GM19324 (cell line): ENCODE measurements around the gene ARHGAP40.

Experiments used
- ATAC-seq: cut with Tn5 transposase; IDR thresholded peaks from one replicate; pipeline ENCODE4 v1.9.1; 2021; ENCODE audit warnings: mild to moderate bottlenecking, moderate library complexity; ENCODE audit not compliant: unreplicated experiment, low FRiP score

ARHGAP40 gene

DNA sequence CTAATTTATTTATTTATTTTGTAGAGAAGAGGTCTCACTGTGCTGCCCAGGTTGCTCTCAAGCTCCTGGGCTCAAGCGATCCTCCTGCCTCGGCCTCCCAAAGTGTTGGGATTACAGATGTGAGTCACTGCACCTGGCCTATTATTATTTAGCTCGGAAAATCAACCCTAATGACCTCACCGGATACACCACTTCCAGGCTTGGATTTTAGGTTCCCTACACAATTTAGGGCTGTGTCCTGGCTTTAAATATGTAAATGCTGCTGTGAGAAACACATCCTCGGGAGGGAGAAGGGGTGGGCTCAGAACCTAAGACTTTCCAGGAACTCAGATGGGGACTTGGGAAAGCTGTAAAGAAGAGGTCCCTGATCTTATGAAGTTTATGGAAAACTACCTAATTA lies 71.7 kb downstream of the ARHGAP40 start:
- no peak for ATAC-seq

DNA sequence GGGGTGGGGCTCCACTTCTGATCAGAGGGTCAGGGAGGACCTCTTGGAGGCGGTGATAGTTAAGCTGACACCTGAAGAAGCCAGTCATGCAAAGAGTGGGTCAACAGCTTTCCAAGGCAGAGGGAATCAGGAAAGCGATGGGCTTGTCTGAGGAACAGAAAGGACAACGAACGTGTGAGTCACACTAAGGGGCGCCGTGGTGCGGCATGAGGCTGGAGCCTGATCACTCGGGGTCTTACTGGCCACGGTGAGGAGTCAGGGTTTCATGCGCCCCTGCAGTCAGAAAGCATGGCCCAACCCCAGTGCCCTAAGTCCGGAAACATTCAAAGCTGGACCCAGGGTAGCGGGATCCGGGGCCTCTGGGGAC lies 72.1 kb downstream of the ARHGAP40 start:
- no peak for ATAC-seq

DNA sequence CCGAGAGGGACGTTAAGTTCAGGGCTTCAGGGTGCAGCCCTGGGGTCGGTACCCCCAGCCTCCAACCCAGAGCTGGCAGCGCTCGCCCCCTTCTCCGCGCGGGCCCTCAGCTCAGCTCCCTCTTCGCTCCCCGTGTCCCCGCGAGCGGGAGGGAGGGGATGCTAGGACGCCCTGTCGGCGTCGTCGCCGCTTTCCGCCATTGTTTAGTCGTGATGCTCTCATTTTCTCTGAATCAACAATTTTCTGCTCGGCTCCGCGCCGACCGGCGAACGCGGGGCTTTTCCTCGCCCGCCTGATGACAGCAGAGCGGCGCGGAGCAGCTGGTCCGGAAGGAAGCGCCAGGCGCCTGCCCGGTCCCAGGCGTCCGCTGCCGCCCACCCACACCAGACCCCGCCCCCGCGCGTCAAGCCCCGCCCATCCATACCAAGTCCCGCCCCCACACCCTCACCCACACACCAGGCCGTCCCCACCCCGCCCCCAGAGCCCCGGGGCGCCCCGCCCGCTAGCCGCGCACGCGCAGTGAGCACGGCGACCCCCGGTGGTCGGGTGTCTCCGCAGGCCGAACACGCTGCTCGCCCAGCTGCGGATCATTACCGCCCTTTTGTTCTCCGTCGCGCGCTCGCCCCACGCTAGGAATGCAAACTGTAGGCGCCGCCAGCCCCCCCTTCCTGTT lies 72.6 kb downstream of the ARHGAP40 start:
- ATAC-seq, result no peak

DNA sequence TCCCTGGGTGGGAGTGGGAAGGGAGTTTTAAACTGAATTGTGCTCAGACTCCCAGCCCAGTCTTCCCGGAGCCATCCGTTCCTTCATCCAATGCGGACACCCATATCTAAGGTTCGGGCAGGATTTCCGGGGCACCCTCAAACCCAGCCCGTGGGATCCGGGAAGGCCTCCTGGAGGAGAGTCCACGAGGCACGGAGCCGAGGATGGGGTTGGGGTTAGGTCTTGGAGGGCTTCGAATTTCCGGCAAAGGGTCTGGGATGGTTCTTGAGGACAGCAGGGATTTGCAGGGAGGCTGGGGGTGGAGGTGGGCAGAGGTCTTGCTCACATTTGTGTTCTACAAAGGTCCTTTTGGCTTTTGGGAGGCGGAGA lies 73.1 kb downstream of the ARHGAP40 start:
- ATAC-seq, result no peak

DNA sequence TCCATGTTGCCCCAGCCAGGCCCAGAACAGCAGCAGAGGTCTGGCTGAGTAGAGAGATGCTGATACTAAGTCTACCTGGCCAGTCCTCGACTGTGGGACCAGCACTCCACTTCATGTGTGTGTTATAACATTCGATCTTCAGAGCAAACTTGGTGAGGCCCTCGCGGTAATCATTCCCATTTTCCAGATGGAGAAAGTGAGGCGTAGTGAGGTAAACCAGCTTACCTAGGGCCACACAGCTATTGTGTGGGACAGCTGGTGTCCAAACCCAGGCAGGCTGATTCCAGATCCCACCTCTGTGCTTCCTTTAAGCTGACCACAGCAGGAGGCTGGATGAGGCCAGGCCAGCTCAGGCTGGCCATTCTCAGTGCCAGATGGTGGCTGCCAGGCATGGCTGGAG lies 75.0 kb downstream of the ARHGAP40 start:
- ATAC-seq, result no peak

DNA sequence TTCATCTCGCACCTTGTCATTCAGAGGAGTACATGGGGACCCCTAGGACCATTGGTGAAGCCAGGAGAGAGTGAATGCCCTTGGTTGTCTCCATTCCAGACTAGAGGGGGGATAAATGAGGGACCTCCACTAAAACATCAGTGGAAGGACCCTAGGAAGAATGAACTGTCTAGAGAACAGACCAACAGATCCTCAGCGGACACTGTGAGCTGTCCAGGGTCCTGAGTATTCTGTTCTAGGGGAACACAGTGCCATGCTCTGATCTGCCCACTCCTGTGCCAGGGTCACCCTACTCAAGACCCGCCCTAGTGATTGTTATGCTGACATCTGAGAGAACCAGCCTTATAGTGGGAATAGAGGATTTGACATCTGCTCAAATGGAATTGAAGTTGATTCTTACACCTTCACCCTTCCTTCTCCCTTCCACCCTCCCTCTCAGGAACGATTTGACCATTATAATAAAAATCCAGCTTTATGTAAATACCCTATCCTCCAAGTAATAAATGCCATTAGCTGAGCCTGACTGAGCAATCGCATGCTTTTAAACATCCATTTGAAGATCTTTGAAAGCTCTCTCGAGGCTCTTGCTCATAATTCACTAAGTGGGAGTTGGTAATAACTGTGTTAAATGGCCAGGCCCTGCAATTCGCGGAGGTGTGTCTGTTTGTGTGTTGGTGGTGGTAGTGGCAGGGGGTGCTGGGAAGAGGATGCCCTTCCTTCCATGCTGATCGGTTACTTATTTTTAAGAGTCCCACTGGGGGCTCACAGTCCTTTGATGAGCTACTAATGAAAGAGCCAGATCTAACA lies 79.1 kb downstream of the ARHGAP40 start:
- no peak for ATAC-seq

DNA sequence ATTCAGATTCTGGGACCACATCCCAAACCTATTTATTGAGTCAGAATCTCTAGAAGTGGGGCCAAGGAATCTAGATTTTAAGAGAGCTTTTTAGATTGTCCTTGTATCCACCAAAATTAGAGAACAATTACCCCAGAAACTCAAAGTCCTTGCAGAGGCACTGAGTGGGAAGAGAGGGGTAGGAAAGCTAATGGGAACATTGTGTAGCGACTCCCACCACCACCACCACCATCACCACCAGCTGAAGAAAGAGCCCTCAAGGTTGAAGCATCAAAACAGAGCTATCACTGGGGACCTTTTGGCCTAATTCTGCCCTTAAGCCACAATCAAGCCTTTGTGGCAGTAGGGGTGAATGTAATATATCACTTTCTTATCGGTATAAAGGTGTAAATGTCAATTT lies 83.7 kb downstream of the ARHGAP40 start:
- ATAC-seq, result no peak

DNA sequence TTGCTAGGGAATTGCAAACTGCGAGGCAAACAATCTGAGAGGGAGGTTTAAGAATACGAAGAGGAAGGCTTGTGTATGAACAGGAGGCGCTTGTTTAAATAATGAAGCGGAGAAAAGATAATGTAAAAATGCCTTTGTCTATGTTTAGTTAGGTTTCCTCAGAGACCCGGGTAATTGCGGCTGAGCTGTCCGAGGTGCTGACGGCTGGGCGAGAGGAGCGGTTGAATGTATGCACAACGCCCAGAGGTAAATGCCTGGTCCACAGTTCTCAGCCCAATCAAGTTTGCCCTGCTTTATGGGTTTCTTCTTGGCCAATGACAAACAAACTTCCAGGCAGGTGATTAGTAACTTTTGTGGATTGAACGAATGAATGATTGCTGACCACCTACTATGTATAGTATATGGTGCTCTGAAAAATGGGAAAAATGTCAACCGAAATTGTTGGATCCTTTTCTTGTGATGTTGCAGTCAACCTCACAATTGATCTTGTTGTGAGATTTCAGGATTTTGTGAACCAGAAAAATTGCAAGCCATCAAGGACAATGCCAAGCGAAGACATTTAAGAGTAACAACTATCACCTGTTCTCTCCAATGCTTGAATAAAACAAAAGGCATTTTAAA lies 84.4 kb downstream of the ARHGAP40 start:
- ATAC-seq, result no peak

DNA sequence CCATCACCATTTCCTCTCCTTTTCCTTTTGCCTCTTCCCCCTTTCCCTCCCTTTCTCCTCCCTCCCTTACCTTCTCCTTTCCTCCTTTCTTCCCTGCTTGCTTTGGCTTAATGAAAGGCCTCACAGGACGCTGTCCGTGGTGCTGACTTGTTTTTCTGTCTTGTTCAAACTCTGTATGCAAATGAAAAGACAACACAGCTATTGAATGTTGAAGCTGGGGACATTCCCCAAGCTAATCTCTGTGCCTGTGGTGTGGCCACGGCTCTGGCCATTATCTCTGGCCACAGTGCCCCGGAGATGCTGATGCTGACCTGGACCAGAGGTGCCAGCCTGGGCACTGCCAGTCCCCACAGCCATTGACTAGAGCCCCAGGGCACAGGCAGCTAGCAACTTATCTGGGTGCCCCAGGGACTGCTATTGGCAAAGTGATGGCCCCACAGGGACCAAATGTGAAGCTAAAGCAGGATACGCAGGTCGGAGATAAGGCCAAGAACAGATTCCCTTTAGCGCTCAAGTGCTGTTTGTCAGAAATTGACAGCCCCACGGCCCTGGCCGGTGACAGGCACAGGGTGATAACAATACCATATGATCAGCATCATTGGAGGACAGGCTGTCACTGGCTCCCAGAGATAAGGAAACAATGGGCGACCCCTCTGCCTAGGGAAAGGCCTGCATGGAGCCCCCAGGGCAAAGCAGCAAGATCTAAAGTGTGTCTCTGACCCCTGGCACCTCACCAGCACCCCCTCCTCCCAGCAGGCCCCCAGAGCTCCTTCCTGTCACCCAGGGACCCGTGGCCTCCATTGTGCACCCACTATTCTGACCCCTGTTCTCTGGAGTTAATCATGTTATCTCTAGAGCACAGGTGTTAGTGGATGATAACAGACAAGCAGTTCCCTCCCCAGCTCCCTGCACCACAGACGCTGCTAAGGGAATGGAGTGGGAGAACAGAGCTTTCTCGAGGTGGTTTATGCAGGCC lies 91.1 kb downstream of the ARHGAP40 start:
- ATAC-seq, result no peak

DNA sequence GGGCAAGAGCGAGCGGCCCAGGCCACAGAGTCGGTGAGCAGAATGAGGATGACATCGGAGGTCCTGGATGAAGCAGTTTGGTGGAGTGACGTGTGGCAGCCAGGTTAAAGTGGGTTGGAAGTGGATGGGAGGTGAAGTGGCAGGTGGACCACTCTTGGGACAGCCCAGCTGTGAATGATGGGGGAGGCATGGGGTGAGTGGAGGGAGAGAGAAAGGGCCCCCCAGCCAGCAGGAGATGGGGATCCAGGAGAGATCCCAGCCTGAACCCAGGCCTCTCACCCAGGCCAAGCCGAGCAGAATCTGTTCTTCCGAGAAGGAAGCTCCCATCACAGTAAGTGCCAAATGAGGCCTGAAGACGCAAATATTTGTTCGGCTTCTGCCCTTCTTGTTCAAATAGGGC lies 95.7 kb downstream of the ARHGAP40 start:
- ATAC-seq, result no peak

DNA sequence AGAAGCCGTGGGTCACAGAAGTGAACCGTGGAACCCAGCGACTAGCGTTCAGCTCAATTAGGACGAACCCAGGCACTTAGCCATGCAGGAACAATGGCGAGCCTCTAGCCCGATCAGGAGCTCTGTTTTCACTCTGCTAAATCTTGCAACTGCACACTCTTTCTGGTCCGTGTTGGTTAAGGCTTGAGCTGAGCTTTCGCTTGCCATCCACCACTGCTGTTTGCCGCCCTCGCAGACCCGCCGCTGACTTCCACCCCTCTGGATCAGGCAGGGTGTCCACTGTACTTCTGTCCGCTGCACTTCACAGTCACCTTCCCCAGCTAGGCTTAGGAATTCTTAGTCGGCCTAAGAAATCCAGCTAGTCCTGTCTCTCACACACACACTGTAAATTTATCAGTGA lies 96.9 kb downstream of the ARHGAP40 start:
- no peak for ATAC-seq

DNA sequence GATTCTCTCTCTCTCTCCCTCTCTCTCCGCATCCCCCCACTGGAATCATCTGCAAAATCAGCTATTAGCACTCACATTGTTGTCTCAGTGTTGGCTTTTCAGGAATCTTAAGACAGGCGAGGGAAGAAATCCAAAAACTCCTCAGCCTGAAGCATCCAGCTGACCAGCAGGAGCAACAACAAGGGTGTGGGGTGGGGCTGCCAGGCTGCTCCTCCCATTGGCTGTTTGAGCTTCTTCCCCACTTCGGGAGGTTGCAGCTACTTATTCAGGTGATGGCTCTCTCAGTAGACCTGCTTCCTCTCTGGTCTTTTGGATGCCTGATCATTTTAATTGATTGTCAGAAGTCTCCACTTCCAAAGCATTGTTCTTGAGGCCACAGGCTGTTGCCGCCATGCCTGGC lies 98.5 kb downstream of the ARHGAP40 start:
- no peak for ATAC-seq
